Progenitor cell of endocrine pancreas (in vitro differentiated cells): ENCODE results near the gene AGBL1. TPM values are rescaled to one million over a fixed set of nuclear protein-coding genes. Genes with fewer than 3 reads are reported as not detected.

Experiments
- DNase-seq: peaks from one replicate; pipeline ENCODE4 v3.0.0; 2021; ENCODE audit warnings: low spot score; ENCODE audit not compliant: unreplicated experiment
- H3K27ac Mint-ChIP-seq: 2 replicates; pipeline ENCODE4 v1.8.0; 2021; ENCODE audit warnings: mild to moderate bottlenecking, moderate library complexity, mixed read lengths
- H3K27me3 Mint-ChIP-seq: 2 replicates; pipeline ENCODE4 v1.8.0; 2021; ENCODE audit warnings: mixed read lengths
- H3K36me3 Mint-ChIP-seq: 2 replicates; pipeline ENCODE4 v1.8.0; 2022; ENCODE audit warnings: mixed read lengths; ENCODE audit not compliant: insufficient read depth
- H3K4me1 Mint-ChIP-seq: 2 replicates; pipeline ENCODE4 v1.8.0; 2021; ENCODE audit warnings: low read depth, mixed read lengths
- H3K4me3 Mint-ChIP-seq: 2 replicates; pipeline ENCODE4 v1.8.0; 2021; ENCODE audit warnings: low read depth, mild to moderate bottlenecking, moderate library complexity, mixed read lengths
- H3K9me3 Mint-ChIP-seq: 2 replicates; pipeline ENCODE4 v1.8.0; 2021; ENCODE audit warnings: low read depth, mixed read lengths
- total RNA-seq: library from RNA; stranded (reverse); gene quantifications from 2 replicates; pipeline ENCODE4 v1.2.1, GENCODE V29; 2021
- TF ChIP-seq, protein P1 (sequence below): fragments of 200-600 bp; sonication (generic); IDR thresholded peaks from one replicate; pipeline ENCODE4 v1.5.0; 2021; ENCODE audit warnings: antibody characterized with exemption, mild to moderate bottlenecking; ENCODE audit not compliant: unreplicated experiment

AGBL1 gene
- total RNA-seq, 1 donor from 2014 or later, result not detected

DNA sequence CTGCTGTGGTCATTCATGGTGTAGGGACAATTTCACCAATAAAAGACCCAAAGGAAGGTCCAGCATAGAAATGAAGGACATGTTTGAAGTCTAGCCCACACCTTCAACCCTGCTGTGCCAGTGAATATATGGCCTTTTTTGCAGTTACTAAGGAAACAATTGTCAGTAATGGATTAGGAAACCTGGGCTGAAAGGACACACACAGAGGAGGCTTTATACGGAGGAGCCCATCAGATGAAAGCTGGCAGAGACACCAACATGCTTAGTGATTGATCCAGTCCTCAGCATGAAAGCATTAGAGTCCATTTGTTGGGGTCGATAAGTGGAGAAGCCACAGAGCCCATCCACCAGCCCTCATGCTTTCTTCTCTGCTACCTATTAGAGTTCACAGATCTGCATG, 584.3 kb downstream of the AGBL1 start:
- H3K4me3 Mint-ChIP-seq, result no peak overlapping the region
- no peak for DNase-seq
- peaks cover 4% of the 10 kb centered on the region for H3K27me3 Mint-ChIP-seq
- no peak overlapping the region for H3K27ac Mint-ChIP-seq
- TF ChIP-seq, protein P1, sequence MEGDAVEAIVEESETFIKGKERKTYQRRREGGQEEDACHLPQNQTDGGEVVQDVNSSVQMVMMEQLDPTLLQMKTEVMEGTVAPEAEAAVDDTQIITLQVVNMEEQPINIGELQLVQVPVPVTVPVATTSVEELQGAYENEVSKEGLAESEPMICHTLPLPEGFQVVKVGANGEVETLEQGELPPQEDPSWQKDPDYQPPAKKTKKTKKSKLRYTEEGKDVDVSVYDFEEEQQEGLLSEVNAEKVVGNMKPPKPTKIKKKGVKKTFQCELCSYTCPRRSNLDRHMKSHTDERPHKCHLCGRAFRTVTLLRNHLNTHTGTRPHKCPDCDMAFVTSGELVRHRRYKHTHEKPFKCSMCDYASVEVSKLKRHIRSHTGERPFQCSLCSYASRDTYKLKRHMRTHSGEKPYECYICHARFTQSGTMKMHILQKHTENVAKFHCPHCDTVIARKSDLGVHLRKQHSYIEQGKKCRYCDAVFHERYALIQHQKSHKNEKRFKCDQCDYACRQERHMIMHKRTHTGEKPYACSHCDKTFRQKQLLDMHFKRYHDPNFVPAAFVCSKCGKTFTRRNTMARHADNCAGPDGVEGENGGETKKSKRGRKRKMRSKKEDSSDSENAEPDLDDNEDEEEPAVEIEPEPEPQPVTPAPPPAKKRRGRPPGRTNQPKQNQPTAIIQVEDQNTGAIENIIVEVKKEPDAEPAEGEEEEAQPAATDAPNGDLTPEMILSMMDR, result no peak
- no peaks in the 10 kb centered on the region for H3K36me3 Mint-ChIP-seq
- no peaks in the 10 kb centered on the region for H3K4me1 Mint-ChIP-seq
- H3K9me3 Mint-ChIP-seq, result no peaks in the 10 kb centered on the region

DNA sequence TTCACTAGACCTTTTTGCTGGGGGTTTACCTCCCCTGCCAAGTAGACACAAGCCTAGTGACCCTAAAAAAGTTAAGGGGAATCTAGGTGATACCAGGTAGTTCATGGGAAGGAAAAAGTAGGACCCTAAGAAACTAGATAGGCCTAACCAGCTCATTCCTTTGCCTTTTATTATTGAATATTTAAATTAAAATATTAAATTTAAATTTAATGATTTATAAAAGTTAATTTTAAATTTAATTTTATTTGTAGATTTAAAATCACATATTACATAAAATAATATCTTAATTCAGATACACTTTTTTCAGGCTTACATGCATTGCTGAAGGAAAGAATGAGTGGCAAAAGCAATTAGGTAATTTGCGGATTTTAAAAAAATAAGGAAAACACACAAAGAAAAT, 584.9 kb downstream of the AGBL1 start:
- Mint-ChIP-seq H3K36me3 (no peaks in the 10 kb centered on the region), H3K27me3 (peaks cover 4% of the 10 kb centered on the region), H3K4me3 (no peak overlapping the region), H3K4me1 (no peaks in the 10 kb centered on the region), H3K9me3 (no peaks in the 10 kb centered on the region), H3K27ac (no peak overlapping the region)
- TF ChIP-seq, protein P1, result no peak
- no peak for DNase-seq

DNA sequence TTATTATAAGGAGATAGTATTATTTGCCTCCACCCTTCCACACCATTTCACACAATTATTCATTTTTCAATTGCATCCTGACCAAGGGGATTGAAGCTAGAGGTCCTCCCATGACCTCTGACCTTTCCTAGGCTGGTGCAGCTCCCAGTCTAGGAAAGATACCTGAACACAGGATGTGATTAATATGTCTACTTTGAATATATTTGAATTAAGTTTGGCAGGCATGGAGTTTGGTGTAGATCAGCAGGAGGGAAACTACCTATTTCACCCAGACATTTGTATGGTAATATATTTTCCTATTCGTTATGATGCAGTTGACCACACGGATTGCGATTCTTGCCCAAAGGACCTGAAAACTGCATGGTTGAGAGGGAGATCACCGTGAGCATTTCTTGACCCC, 596.3 kb downstream of the AGBL1 start:
- no peak overlapping the region for H3K4me3 Mint-ChIP-seq
- no peaks in the 10 kb centered on the region for H3K9me3 Mint-ChIP-seq
- no peaks in the 10 kb centered on the region for H3K4me1 Mint-ChIP-seq
- no peak for DNase-seq
- H3K27ac Mint-ChIP-seq, result no peak overlapping the region
- H3K27me3 Mint-ChIP-seq, result peaks cover 3% of the 10 kb centered on the region
- TF ChIP-seq, protein P1, result no peak
- H3K36me3 Mint-ChIP-seq, result no peaks in the 10 kb centered on the region

DNA sequence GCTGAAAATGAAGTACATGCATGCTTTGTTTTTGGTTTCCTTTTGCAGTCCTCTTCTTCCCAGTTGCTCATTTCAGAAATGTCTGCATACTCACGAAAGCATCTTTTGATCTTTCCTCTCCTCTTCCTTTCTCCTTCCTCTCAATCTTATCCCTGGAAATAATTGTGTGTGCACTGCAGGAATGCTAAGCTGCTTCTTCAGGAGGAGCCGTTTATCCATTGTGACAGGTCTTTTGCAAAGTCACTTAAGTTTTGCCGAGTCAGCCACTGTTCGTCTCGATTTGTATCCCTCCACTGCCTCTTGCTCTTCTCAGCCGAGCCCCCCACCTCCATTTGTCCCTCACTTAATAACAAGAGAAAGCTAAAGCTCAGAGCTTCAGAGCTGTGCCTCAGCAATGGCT, 597.6 kb downstream of the AGBL1 start:
- DNase-seq, result no peak
- H3K9me3 Mint-ChIP-seq, result no peaks in the 10 kb centered on the region
- TF ChIP-seq, protein P1, result no peak
- no peaks in the 10 kb centered on the region for H3K4me1 Mint-ChIP-seq
- H3K27ac Mint-ChIP-seq, result no peak overlapping the region
- no peaks in the 10 kb centered on the region for H3K36me3 Mint-ChIP-seq
- peaks cover 5% of the 10 kb centered on the region for H3K27me3 Mint-ChIP-seq
- H3K4me3 Mint-ChIP-seq, result no peak overlapping the region

DNA sequence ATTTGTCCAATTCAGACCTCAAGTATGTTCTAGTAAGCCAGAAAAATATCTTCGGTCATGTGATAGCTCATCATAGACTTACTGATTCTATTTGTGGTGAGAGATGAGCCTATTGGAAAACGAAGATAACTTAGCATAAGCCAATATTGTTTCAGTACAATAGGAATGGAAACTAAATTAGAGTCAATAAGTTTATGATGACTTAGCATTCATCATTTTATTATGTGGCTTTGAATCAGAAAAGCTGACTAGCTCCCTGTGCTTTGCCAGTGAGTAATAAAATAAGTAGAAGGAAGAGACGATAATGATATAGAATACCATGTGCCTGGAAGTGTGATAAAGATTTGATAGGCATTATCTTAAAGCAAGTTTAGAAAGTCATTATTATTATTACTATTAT, 605.6 kb downstream of the AGBL1 start:
- Mint-ChIP-seq H3K27ac (no peak overlapping the region), H3K4me1 (no peaks in the 10 kb centered on the region), H3K36me3 (no peaks in the 10 kb centered on the region), H3K9me3 (no peaks in the 10 kb centered on the region), H3K4me3 (no peak overlapping the region), H3K27me3 (peaks cover 2% of the 10 kb centered on the region)
- DNase-seq, result no peak
- TF ChIP-seq, protein P1, result no peak
